Endothelial cell of umbilical vein (primary cell): Measurements from ENCODE around the gene KIFC1. TPM values are rescaled to one million over a fixed set of nuclear protein-coding genes. Genes with fewer than 3 reads are reported as not detected.

Experiments used
- BruUV-seq: library from RNA; stranded (reverse); fragments of 400-500 nt; replicated peaks from 2 replicates; lab custom pipeline; 2021; lab: Mats Ljungman, UMichigan
- CTCF ChIA-PET: fragments of 300-600, 350-600 bp; sonication (Branson Sonifier 250); formaldehyde crosslinking; loops from one replicate; lab custom pipeline; 2021; ENCODE audit warnings: antibody characterized with exemption, inconsistent platforms; lab: Charles Lee
- POLR2A ChIA-PET: fragments of 300-600, 350-600 bp; sonication (Branson Sonifier 250); formaldehyde crosslinking; loops from one replicate; lab custom pipeline; 2021; ENCODE audit warnings: antibody characterized with exemption, inconsistent platforms; lab: Charles Lee
- DNase-seq: peaks from one replicate; pipeline ENCODE4 v3.0.0-alpha.2; 2011; ENCODE audit warnings: low read depth, low spot score
- FAIRE-seq: peaks from 2 replicates; lab custom pipeline; 2011; peaks lifted over from hg19 to GRCh38; lab: Jason Lieb, UNC
- H2AFZ ChIP-seq: 2 replicates; pipeline ENCODE4 v1.6.0; 2012; ENCODE audit warnings: low read depth, low read length, control low read depth, inconsistent platforms
- H3K27ac ChIP-seq: 2 replicates; pipeline ENCODE4 v1.5.1; 2011; ENCODE audit warnings: low read depth, mild to moderate bottlenecking, control low read depth, low read length, moderate library complexity; ENCODE audit not compliant: insufficient read depth
- H3K27me3 ChIP-seq, 2 experiments: 2 replicates each; pipeline versions ENCODE4 v1.6.0 to v1.6.1; 2011; ENCODE audit warnings: low read length in 2 of 2, mixed read lengths in 1 of 2; ENCODE audit not compliant: control insufficient read depth in 2 of 2, insufficient read depth in 2 of 2
- H3K36me3 ChIP-seq, 2 experiments: 2 replicates in 1 of 2; 3 replicates in 1 of 2; pipeline ENCODE4 v1.5.1; 2011; ENCODE audit warnings: low read length in 2 of 2, mild to moderate bottlenecking in 1 of 2, moderate library complexity in 1 of 2; ENCODE audit not compliant: control insufficient read depth in 2 of 2, insufficient read depth in 2 of 2; ENCODE audit errors: extremely low read depth in 1 of 2
- H3K4me1 ChIP-seq: 3 replicates; pipeline ENCODE4 v1.5.1; 2011; ENCODE audit warnings: mild to moderate bottlenecking, low read length; ENCODE audit not compliant: control insufficient read depth, insufficient read depth; ENCODE audit errors: extremely low read depth
- H3K4me2 ChIP-seq: 2 replicates; pipeline ENCODE4 v1.6.1; 2011; ENCODE audit warnings: low read length, control low read depth, mixed read lengths; ENCODE audit not compliant: insufficient read depth
- H3K4me3 ChIP-seq, 3 experiments: fragments of 200-600 bp in 1 of 3; sonication (generic), shearing (Covaris generic) in 1 of 3; replicated peaks in 1 of 3; 2 replicates each; pipeline ENCODE4 v1.5.1; 2011 to 2016; ENCODE audit warnings: control low read depth in 3 of 3, low read length in 3 of 3, mild to moderate bottlenecking in 2 of 3, inconsistent platforms in 1 of 3, low read depth in 1 of 3, moderate library complexity in 1 of 3; ENCODE audit not compliant: insufficient read depth in 1 of 3
- H3K79me2 ChIP-seq: 2 replicates; pipeline ENCODE4 v1.6.0; 2012; ENCODE audit warnings: low read length, inconsistent platforms; ENCODE audit not compliant: control insufficient read depth, insufficient read depth
- H3K9ac ChIP-seq: replicated peaks from 2 replicates; pipeline ENCODE3; 2011; ENCODE audit warnings: low read length, control low read depth; ENCODE audit not compliant: insufficient read depth; ENCODE audit errors: extremely low read depth
- H3K9me1 ChIP-seq: replicated peaks from 3 replicates; pipeline ENCODE4 v1.6.0; 2011; ENCODE audit warnings: mild to moderate bottlenecking, low read length; ENCODE audit not compliant: control insufficient read depth, insufficient read depth; ENCODE audit errors: extremely low read depth
- H3K9me3 ChIP-seq: replicated peaks from 2 replicates; pipeline ENCODE4 v1.5.1; 2012; ENCODE audit warnings: low read length, inconsistent platforms; ENCODE audit not compliant: control insufficient read depth, insufficient read depth
- H4K20me1 ChIP-seq: replicated peaks from 2 replicates; pipeline ENCODE3; 2011; ENCODE audit warnings: mild to moderate bottlenecking, low read length; ENCODE audit not compliant: control insufficient read depth, insufficient read depth; ENCODE audit errors: extremely low read depth
- CTCF ChIP-seq, 2 donors: IDR thresholded peaks; 1 replicate in 1 of 2; 2 replicates in 1 of 2; pipeline ENCODE4 v1.5.1; 2011; ENCODE audit warnings: low read length in 2 of 2, mild to moderate bottlenecking in 2 of 2, moderate library complexity in 2 of 2, control low read depth in 1 of 2, inconsistent platforms in 1 of 2, low read depth in 1 of 2; ENCODE audit not compliant: insufficient read depth in 1 of 2; ENCODE audit errors: extremely low read depth in 1 of 2
- EZH2 ChIP-seq: IDR thresholded peaks from 2 replicates; pipeline ENCODE4 v1.6.1; 2012; ENCODE audit warnings: borderline replicate concordance, low read depth, mild to moderate bottlenecking, moderate library complexity, low read length, inconsistent platforms; ENCODE audit not compliant: severe bottlenecking
- FOS ChIP-seq: IDR thresholded peaks from 2 replicates; pipeline ENCODE4 v1.6.1; 2011; ENCODE audit warnings: mild to moderate bottlenecking, low read length, moderate library complexity, borderline replicate concordance; ENCODE audit not compliant: insufficient read depth
- GATA2 ChIP-seq: IDR thresholded peaks from 2 replicates; pipeline ENCODE4 v1.7.0; 2011; ENCODE audit warnings: low read depth, mild to moderate bottlenecking, moderate library complexity, mixed read lengths, low read length; ENCODE audit not compliant: insufficient read length, insufficient read depth
- JUN ChIP-seq: IDR thresholded peaks from 2 replicates; pipeline ENCODE4 v1.6.1; 2011; ENCODE audit warnings: borderline replicate concordance, low read depth; ENCODE audit not compliant: insufficient read length, insufficient read depth
- MYC ChIP-seq: IDR thresholded peaks from one replicate; pipeline ENCODE4 v1.6.1; 2011; ENCODE audit warnings: mild to moderate bottlenecking, low read depth, low read length
- POLR2A ChIP-seq: IDR thresholded peaks from 2 replicates; pipeline ENCODE4 v1.6.1; 2012; ENCODE audit warnings: low read depth, mild to moderate bottlenecking, control low read depth, low read length
- POLR2AphosphoS5 ChIP-seq: IDR thresholded peaks from 2 replicates; pipeline ENCODE4 v1.6.1; 2012; ENCODE audit warnings: low read depth, mild to moderate bottlenecking, control low read depth, low read length, moderate library complexity; ENCODE audit not compliant: insufficient read depth
- dilution Hi-C: fragments of 300-500 bp; cut with MboI; formaldehyde crosslinking; loops from one replicate; pipeline ENCODE4 v1.15.0; 2019; ENCODE audit warnings: low sequenced_read_pairs; ENCODE audit not compliant: extremely low pct_ligation_motif_present
- intact Hi-C: fragments of 100-400 bp; cut with micrococcal nuclease; formaldehyde crosslinking; loops from one replicate; pipeline ENCODE4 v1.10.0; 2022
- polyA plus RNA-seq, 4 experiments: library from polyadenylated mRNA; depleted of rRNA in 3 of 4; stranded (reverse) in 3 of 4; unstranded in 1 of 4; fragments of >200 nt; gene quantifications; 2 replicates each; pipeline versions ENCODE4 v1.2.1 to v1.2.3, GENCODE V29; 2011 to 2012; ENCODE audit warnings: missing spikeins in 1 of 4
- total RNA-seq: library from RNA; stranded (reverse); gene quantifications from 2 replicates; pipeline ENCODE4 v1.2.3, GENCODE V29; 2021
- TF ChIP-seq, protein P1 (sequence below): IDR thresholded peaks from 2 replicates; pipeline ENCODE4 v1.6.1; 2011; ENCODE audit not compliant: insufficient read depth, insufficient read length

KIFC1 gene
- total and polyA plus RNA-seq, 2 donors (not counting 3 experiments of a cell fraction or from before 2014, with no cell fraction given) = 39.3 to 63.4 TPM

DNA sequence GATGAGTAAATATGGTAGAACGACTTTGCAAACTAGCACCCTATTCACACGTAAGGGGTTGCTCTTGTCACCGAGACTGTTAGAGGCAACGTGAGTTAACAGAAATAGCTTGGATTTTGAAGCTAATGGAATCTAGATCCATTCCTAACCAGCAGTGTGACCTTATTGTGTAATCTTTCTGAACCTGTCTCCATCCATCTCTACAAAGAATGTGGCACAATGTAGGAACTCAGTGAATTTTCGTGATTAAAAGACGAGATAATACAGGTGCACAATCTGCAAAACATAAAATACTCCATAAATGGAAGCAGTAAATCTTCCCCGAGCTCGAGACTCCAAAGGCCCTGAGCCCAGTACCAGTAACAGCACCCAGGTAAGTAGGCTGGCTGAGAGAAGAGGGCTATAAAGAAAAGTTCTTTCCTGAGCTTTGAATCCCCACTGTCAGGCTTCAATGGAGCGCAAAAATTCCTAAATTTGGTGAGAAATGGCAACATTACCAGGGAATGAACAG is 801 bp upstream of the KIFC1 start:
- Histone ChIP-seq H3K79me2 (peaks cover 41% of the 10 kb centered on the region), H3K9me3 (no peaks in the 10 kb centered on the region), H3K4me3 (peak overlapping the region in 1 of 3 experiments; percentile 25), H3K36me3 (no peaks in the 10 kb centered on the region), H3K9me1 (no peaks in the 10 kb centered on the region), H3K9ac (peak overlapping the region; percentile 24), H2AFZ (peak overlapping the region; percentile 91), H3K4me1 (peaks cover 26% of the 10 kb centered on the region), H3K27ac (peak overlapping the region; percentile 57), H3K27me3 (no peaks in the 10 kb centered on the region), H4K20me1 (no peaks in the 10 kb centered on the region), H3K4me2 (peak overlapping the region; percentile 43)
- ChIA-PET CTCF (interaction anchor here (0.7 to 1.7 kb wide), 5 partner anchors 32 to 189 kb away, joined by 3 to 15 read pairs (median 4); partner anchors contain the start of genes BAK1 and ZBTB9), POLR2A (no interaction called here)
- no peak for FAIRE-seq
- TF ChIP-seq CTCF (IDR thresholded peaks at IDR 0.05; ENCODE audit: extremely low read depth in 1 of 2, insufficient read depth in 1 of 2, low read depth in 1 of 2, low read length in 2 of 2) (no peak), MYC (no peak), JUN (no peak), EZH2 (no peak), POLR2A (no peak), GATA2 (no peak), FOS (no peak), POLR2AphosphoS5 (no peak)
- TF ChIP-seq, protein P1, sequence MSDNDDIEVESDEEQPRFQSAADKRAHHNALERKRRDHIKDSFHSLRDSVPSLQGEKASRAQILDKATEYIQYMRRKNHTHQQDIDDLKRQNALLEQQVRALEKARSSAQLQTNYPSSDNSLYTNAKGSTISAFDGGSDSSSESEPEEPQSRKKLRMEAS = no peak
- intact Hi-C loops (loop anchor here (1.0 to 5.0 kb wide), 5 partner anchors 19 to 101 kb away; partner anchors contain the start of gene ZBTB9), dilution Hi-C loops (no loop called here)
- DNase-seq = no peak
- no TSS peak for BruUV-seq
